ENCODE results near the gene MID2.

Gene MID2

GRCh38 chrX:107834275-107835201, 8.9 kb downstream of the MID2 start:
- no peak for TF ChIP-seq CTCF (IDR thresholded peaks at IDR 0.05; ENCODE audit: insufficient read depth, low read length, poor library complexity, severe bottlenecking)
- H3K27me3 ChIP-seq (replicated peaks; ENCODE audit: control insufficient read depth, insufficient read depth, low read length) = no peaks in the 10 kb centered on the region
- no peak for DNase-seq (ENCODE audit: extremely low read depth, insufficient read length)
- H3K36me3 ChIP-seq (ENCODE audit: control insufficient read depth, insufficient read depth, low read length) = no peaks in the 10 kb centered on the region
- H3K4me3 ChIP-seq (replicated peaks; ENCODE audit: low read depth, low read length) = no peak overlapping the region

GRCh38 chrX:107836958-107837357, 11.3 kb downstream of the MID2 start:
- Histone ChIP-seq H3K36me3 (ENCODE audit: control insufficient read depth, insufficient read depth, low read length) (no peaks in the 10 kb centered on the region), H3K4me3 (replicated peaks; ENCODE audit: low read depth, low read length) (no peak overlapping the region), H3K27me3 (replicated peaks; ENCODE audit: control insufficient read depth, insufficient read depth, low read length) (no peaks in the 10 kb centered on the region)
- no peak for TF ChIP-seq CTCF (IDR thresholded peaks at IDR 0.05; ENCODE audit: insufficient read depth, low read length, poor library complexity, severe bottlenecking)
- DNase-seq (ENCODE audit: extremely low read depth, insufficient read length) = no peak

GRCh38 chrX:107840971-107841370, 15.3 kb downstream of the MID2 start:
- no peak for DNase-seq (ENCODE audit: extremely low read depth, insufficient read length)
- no peak for TF ChIP-seq CTCF (IDR thresholded peaks at IDR 0.05; ENCODE audit: insufficient read depth, low read length, poor library complexity, severe bottlenecking)
- no peaks in the 10 kb centered on the region for H3K27me3 ChIP-seq (replicated peaks; ENCODE audit: control insufficient read depth, insufficient read depth, low read length)
- no peaks in the 10 kb centered on the region for H3K36me3 ChIP-seq (ENCODE audit: control insufficient read depth, insufficient read depth, low read length)
- H3K4me3 ChIP-seq (replicated peaks; ENCODE audit: low read depth, low read length) = no peak overlapping the region

- H3K27me3 ChIP-seq (replicated peaks; ENCODE audit: control insufficient read depth, insufficient read depth, low read length) = no peaks in the 10 kb centered on the region
- TF ChIP-seq CTCF (IDR thresholded peaks at IDR 0.05; ENCODE audit: insufficient read depth, low read length, poor library complexity, severe bottlenecking) = no peak
- H3K36me3 ChIP-seq (ENCODE audit: control insufficient read depth, insufficient read depth, low read length) = no peaks in the 10 kb centered on the region
- no peak overlapping the region for H3K4me3 ChIP-seq (replicated peaks; ENCODE audit: low read depth, low read length)
- DNase-seq (ENCODE audit: extremely low read depth, insufficient read length) = no peak
Measured at GRCh38 chrX:107842715-107843400, 17.2 kb downstream of the MID2 start.

- DNase-seq (ENCODE audit: extremely low read depth, insufficient read length) = no peak
- no peak for TF ChIP-seq CTCF (IDR thresholded peaks at IDR 0.05; ENCODE audit: insufficient read depth, low read length, poor library complexity, severe bottlenecking)
- Histone ChIP-seq H3K36me3 (ENCODE audit: control insufficient read depth, insufficient read depth, low read length) (no peaks in the 10 kb centered on the region), H3K4me3 (replicated peaks; ENCODE audit: low read depth, low read length) (no peak overlapping the region), H3K27me3 (replicated peaks; ENCODE audit: control insufficient read depth, insufficient read depth, low read length) (no peaks in the 10 kb centered on the region)
Measured at GRCh38 chrX:107845625-107846024, 20.0 kb downstream of the MID2 start.

Data from GM06990 (cell line).